ENCODE results near the gene FMO1.
"Not testable (repeated sequence)": the region's sequence is repeated elsewhere in the genome, so short reads cannot be mapped to it uniquely, and the experiment has no call there.

The FMO1 gene

DNA sequence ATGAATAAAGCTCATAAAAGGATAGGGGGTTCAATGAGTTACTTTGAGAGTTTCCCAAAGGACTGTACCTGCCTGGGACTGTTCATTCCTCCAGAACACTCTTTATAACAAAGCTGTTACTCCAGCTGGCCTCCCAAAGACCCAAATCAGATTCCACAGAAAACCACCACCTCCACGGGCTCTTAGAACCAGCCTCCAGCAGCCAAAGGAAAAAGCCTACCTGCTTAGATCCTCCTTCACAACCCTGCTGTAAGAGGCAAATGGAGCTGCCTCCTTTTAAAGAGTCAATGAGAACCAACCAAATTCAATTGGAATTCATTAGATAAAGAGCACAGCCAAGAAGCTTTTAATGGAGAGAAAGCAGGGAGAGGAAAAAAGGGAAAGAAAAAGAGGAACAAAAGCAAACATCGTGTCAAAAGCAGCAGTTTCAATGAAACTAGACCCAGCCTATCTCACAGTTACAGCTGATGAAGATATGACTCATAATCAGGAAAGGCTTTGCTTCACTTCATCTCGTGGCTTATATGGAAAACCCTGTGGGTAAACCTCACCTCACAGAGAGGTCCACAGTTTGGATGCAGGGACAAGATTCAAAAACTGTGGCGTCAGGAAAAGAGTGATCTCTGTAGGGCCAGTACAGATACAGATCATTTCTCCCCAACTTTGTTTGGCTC lies 37.9 kb downstream of the FMO1 start:
- DNase-seq, result no peak

- DNase-seq, result no peak
Observed at GRCh38 chr1:171290621-171291020, 42.3 kb downstream of the FMO1 start.

DNA sequence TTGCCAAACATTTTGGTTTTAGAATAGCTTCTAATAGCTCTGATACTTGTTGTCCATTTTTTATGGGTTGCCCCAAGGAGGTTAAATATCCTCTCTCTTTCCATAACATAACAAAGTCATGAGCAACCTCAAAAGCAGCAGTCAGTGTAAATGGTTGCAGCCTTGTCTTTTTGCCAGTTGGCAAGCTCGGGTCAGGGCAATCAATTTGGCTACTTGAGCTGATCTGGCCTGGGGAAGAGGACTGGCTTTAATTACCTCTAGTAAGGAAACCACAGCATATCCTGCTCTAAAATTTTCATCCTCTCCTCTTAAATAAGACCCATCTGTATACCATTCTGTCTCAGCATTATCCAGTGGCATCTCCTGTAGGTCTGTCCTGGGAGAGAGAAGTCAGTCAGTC lies 44.5 kb downstream of the FMO1 start:
- DNase-seq, result no peak

- not testable (repeated sequence) for DNase-seq
Observed at GRCh38 chr1:171295383-171295782, 47.1 kb downstream of the FMO1 start.

DNA sequence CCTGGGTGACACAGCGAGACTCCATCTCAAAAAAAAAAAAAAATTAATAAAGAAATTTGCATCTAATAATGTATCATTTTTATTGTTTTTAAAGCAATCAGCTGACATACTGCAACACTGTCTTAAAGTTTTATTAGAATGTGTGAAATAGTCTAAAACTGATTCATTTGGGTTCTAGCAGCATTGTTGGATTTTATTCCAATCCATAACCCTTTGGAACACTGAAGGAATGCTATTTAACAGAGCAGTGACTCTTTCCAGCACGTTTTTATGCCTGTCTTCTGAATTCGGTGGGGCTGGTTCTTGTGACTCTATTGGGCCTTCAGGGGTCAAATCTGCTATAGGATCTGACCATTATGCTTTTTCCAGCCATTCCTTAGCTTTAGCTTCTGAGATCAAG lies 47.5 kb downstream of the FMO1 start:
- DNase-seq, result no peak

DNA sequence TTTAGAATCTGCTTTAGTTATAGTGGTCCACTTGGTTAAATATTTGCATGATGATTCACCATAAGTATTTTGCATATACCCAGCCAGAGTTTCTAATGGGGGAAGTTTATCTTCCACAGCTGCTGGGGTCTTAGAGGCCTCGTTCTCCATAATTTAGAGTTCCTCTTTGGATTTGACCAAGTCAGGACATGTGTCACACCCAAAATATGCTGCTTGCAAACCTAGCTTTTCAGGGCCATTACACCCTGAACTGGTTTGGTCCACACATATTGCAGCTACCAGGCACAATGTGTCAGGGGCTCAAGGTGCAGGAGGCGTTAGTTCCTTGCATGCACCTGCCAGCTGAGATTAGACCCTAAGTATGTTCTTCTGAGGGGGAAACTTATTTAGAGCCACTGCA lies 48.6 kb downstream of the FMO1 start:
- DNase-seq, result no peak

DNA sequence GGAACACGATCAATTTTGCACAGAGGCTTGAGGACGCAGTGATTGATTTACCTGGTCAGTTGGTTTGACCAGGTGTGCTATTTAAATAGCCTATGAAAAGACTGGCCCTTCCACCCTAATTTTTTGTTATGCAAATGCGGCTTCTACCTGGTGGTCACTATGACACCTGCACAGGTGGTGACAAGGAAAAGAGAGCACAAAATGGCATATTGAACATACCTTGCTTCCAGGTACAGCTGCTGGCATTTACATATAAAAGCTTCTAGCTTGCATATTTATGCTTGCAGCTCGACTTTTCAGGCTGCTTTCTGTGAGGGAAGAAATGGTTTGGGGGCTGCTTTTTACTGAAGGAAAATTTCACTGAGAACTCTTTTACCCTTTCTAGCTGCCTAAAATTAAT lies 50.4 kb downstream of the FMO1 start:
- DNase-seq, result no peak

DNA sequence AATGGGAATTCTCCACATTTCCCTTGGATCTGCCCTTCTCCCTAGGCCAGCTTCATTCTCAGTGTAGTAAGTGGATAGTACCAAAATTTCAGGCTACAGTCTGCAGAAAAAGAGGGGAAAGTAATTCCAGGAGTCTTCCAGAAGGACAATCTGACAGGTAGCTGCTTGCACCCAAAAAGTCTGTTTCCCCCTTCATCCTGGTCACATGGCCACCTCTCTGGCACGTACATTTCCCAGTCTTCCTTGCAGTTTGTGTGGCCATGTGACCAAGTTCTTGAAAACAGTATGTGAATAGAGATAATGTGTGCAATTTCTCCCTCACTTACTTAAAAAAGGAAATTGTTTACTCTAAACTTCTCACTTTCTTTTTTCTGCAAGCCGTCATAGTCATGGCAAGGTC lies 51.0 kb downstream of the FMO1 start:
- no peak for DNase-seq

DNA sequence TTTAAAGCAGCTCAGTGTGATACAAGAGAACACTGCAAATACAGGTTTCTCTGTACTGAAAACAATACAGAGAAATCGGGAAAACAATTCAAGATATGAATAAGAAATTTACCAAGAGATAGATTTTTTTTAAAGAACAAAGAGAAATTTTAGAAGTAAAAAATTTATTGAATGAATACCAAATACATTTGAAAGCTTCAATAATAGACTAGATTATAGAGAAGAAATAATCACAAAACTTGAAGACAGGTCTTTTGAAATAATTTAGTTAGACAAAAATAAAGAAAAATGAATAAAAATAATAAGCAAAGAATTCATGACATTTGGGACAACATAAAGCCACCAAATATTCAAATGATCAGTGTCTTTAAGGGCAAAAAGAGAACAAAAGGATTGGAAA lies 52.1 kb downstream of the FMO1 start:
- DNase-seq, result no peak

- DNase-seq, result no peak
Observed at GRCh38 chr1:171310661-171311087, 62.4 kb downstream of the FMO1 start.

DNA sequence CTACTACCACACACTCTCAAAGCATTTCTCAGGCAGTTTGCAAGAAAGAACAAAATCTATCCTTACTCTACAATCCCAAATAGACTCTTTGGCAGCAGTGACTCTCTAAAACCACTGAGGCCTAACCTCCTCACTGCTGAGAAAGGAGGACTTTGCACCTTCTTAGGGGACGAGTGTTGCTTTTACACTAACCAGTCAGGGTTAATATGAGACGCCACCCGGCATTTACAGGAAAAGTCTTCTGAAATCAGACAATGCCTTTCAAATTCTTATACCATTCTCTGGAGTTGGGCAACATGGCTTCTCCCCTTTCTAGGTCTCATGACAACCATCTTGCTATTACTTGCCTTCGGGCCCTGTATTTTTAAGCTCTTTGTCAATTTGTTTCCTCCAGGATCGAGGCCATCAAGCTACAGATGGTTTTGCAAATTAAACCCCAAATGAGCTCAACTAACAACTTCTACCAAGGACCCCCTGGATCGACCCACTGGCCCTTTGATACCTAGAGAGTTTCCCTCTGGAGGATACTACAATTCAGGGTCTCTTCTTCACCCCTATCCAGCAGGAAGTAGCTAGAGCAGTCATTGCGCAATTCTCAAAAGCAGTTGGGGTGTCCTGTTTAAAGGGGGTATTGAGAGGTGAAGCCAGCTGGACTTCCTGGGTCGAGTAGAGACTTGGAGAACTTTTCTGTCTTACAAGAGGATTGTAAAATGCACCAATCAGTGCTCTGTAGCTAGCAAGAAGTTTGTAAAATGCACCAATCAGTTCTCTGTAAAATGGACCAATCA lies 63.7 kb downstream of the FMO1 start:
- no peak for DNase-seq

- DNase-seq, result no peak
Observed at GRCh38 chr1:171313319-171313834, 65.1 kb downstream of the FMO1 start.

DNA sequence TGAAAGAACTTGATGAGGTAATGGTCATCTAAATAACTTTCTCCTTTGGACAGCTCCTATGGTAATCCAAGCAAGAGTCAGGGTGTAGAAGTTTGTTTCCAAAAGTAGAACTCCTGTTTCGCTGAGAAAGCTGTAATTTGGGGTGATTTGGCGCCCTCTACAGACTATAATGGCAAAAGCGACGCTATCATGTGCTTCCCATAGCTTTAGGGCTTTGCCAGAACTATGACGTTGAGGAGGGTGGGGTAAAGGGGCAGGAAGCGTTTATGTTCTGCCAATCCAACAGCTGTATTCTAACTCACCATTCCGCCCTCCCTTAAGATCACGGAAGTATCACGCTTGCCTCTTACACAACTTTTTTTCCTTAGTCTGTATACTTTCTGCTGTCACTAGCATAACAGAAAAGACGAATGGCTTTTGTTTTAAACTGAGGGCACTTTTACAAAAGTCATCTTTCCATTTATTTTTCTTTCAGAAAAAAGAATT lies 65.6 kb downstream of the FMO1 start, which contains the start of gene FMO4:
FMO4 (plus strand) TSS at position 349 of the 486 bp plus-strand sequence. CDS start 5,643 bp downstream, outside the sequence.
- DNase-seq, result peak; percentile 94

GRCh38 chr1:171329251-171329650 lies 81.0 kb downstream of the FMO1 start:
- DNase-seq, result no peak

DNA sequence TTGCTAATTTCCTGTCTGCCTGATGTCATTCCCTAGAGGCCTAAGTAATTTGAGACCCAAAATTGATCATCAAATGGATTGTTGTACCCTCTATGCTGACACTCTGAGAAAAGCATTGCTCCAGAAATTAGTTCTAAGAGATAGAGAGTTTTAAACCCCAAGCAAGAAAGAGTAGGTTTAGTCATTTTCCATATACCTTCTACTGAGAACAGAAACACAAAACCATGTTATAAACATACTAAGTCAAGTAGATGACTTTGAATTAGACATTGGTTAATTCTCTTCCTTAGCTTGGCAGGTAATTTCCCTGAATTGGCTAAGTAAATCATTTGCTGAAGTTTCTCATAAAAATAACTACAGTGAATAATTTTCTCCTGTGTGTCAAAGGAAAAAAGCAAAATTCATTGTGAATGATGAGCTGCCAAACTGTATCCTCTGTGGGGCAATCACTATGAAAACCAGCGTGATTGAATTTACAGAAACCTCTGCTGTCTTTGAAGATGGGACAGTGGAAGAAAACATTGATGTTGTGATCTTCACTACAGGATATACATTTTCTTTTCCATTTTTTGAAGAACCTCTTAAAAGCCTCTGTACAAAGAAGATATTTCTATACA lies 85.8 kb downstream of the FMO1 start:
- no peak for DNase-seq

All from CD4-positive, alpha-beta T cell treated with Interleukin-4 for 4 hours (primary cell).